ENCODE data around the gene WEE1. TPM values are rescaled to one million over a fixed set of nuclear protein-coding genes. Genes with fewer than 3 reads are reported as not detected.

Gene WEE1
- total RNA-seq, 1 donor from 2014 or later: 66.4 TPM

DNA sequence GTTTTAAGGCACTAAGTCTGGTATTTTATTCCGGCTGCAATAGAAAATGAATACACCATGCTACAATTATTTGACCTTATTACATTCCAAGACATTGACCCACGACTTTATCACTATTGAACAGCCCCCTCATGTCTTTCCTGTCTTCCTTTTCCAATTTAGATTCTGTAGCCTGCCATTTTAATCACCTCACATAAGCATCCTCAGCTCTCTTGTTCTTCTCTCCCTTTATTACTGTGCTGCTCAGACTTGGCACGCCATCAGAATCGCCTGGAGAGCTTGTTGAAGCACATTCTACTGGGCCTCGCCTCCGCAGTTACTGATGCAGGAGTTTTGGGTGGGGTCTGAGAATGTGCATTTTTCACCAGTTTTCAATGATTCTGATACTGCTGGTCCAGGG is 51.7 kb downstream of the WEE1 start:
- no peak overlapping the region for H3K4me3 Mint-ChIP-seq
- TF ChIP-seq, protein P1, sequence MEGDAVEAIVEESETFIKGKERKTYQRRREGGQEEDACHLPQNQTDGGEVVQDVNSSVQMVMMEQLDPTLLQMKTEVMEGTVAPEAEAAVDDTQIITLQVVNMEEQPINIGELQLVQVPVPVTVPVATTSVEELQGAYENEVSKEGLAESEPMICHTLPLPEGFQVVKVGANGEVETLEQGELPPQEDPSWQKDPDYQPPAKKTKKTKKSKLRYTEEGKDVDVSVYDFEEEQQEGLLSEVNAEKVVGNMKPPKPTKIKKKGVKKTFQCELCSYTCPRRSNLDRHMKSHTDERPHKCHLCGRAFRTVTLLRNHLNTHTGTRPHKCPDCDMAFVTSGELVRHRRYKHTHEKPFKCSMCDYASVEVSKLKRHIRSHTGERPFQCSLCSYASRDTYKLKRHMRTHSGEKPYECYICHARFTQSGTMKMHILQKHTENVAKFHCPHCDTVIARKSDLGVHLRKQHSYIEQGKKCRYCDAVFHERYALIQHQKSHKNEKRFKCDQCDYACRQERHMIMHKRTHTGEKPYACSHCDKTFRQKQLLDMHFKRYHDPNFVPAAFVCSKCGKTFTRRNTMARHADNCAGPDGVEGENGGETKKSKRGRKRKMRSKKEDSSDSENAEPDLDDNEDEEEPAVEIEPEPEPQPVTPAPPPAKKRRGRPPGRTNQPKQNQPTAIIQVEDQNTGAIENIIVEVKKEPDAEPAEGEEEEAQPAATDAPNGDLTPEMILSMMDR (IDR thresholded peaks at IDR 0.05; ENCODE audit: unreplicated experiment): no peak
- H3K27ac Mint-ChIP-seq: peak overlapping the region; percentile 61
- no peaks in the 10 kb centered on the region for H3K27me3 Mint-ChIP-seq (ENCODE audit: low read depth)
- H3K4me1 Mint-ChIP-seq: peaks cover 16% of the 10 kb centered on the region
- no peak for DNase-seq (ENCODE audit: low spot score in 2 of 2, unreplicated experiment in 2 of 2)
- H3K36me3 Mint-ChIP-seq: peaks cover 1% of the 10 kb centered on the region
- no peaks in the 10 kb centered on the region for H3K9me3 Mint-ChIP-seq

GRCh38 chr11:9625728-9626127 is 52.3 kb downstream of the WEE1 start:
- Mint-ChIP-seq H3K27ac (peak overlapping the region; percentile 61), H3K4me1 (peaks cover 16% of the 10 kb centered on the region), H3K36me3 (peaks cover 1% of the 10 kb centered on the region), H3K27me3 (ENCODE audit: low read depth) (no peaks in the 10 kb centered on the region), H3K9me3 (no peaks in the 10 kb centered on the region), H3K4me3 (no peak overlapping the region)
- no peak for DNase-seq (ENCODE audit: low spot score in 2 of 2, unreplicated experiment in 2 of 2)
- TF ChIP-seq, protein P1 (IDR thresholded peaks at IDR 0.05; ENCODE audit: unreplicated experiment): no peak

DNA sequence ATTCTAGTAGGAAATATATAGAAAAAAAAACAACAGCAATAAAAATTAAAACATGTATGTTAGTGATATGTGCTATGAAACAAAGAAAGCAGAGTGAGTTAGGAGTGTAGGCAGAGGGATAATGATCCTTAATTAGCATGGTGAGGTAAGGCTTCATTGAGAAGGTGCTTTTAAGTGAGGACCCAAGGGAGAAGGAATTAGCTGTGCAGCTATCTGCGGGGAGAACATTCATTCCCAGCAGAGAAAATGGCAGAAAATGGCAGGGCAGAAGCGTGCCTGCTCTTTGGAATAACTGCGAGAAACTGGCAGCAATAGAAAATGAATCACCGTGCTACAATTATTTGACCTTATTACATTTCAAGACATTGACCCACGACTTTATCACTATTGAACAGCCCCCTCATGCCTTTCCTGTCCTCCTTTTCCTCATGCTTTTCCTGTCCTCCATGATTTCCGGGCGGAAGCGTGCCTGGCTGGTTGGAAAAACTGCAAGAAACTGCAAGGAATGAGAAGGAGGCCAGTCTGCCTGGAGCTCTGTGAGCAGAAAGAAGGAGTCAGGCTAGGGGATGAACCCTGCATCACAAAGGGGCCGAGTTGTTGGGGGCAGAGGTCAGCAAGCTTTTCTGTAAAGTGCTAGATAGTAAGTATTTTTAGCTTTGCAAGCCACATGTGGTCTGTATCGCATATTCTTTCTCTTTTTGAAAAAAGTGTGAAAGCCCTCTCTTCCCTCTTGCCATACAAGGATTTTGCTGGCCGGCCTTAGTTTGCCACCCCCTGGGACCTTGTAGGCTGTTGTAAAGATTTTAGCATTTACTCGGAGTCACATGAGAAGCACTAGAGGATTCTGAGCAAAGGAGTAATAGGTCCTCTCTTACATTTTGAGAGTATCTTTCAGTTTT is 53.3 kb downstream of the WEE1 start:
- DNase-seq (ENCODE audit: low spot score in 2 of 2, unreplicated experiment in 2 of 2): no peak
- TF ChIP-seq, protein P1 (IDR thresholded peaks at IDR 0.05; ENCODE audit: unreplicated experiment): no peak
- H3K36me3 Mint-ChIP-seq: peaks cover 1% of the 10 kb centered on the region
- no peak overlapping the region for H3K4me3 Mint-ChIP-seq
- H3K4me1 Mint-ChIP-seq: peaks cover 16% of the 10 kb centered on the region
- H3K27ac Mint-ChIP-seq: no peak overlapping the region
- H3K27me3 Mint-ChIP-seq (ENCODE audit: low read depth): no peaks in the 10 kb centered on the region
- H3K9me3 Mint-ChIP-seq: no peaks in the 10 kb centered on the region

DNA sequence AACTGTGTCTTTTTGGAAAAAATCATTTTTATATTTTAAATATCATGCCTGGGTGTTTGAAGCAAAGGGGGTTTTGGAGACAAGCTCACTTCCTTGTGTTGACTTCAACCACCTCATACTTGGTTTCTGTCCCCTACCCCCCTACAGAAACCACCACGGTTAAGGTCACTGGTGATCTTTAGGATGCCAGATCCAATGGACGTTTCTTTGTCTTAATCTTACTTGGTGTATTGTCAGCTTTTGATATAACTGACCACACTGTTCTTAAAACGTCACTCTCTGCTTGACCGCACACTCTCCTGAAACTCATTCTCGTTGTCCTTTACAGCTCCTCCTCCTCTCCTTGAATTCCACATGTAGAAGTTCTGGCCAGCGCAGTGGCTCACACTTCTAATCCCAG is 55.6 kb downstream of the WEE1 start:
- H3K36me3 Mint-ChIP-seq: no peaks in the 10 kb centered on the region
- no peaks in the 10 kb centered on the region for H3K27me3 Mint-ChIP-seq (ENCODE audit: low read depth)
- DNase-seq (ENCODE audit: low spot score in 2 of 2, unreplicated experiment in 2 of 2): no peak
- H3K4me3 Mint-ChIP-seq: no peak overlapping the region
- TF ChIP-seq, protein P1 (IDR thresholded peaks at IDR 0.05; ENCODE audit: unreplicated experiment): no peak
- peaks cover 15% of the 10 kb centered on the region for H3K4me1 Mint-ChIP-seq
- peaks cover 14% of the 10 kb centered on the region for H3K9me3 Mint-ChIP-seq
- H3K27ac Mint-ChIP-seq: no peak overlapping the region

GRCh38 chr11:9633679-9634078 is 60.2 kb downstream of the WEE1 start:
- Mint-ChIP-seq H3K4me1 (no peaks in the 10 kb centered on the region), H3K9me3 (peaks cover 18% of the 10 kb centered on the region), H3K36me3 (no peaks in the 10 kb centered on the region), H3K4me3 (no peak overlapping the region), H3K27ac (no peak overlapping the region), H3K27me3 (ENCODE audit: low read depth) (no peaks in the 10 kb centered on the region)
- TF ChIP-seq, protein P1 (IDR thresholded peaks at IDR 0.05; ENCODE audit: unreplicated experiment): no peak
- no peak for DNase-seq (ENCODE audit: low spot score in 2 of 2, unreplicated experiment in 2 of 2)
